GM12873 (cell line): ENCODE measurements around the gene APBB2.

Experiments
- TF ChIP-seq, protein P1 (sequence below): IDR thresholded peaks from 2 replicates; pipeline ENCODE4 v1.5.1; 2012; ENCODE audit warnings: low read depth, mild to moderate bottlenecking, moderate library complexity, low read length, control low read depth; ENCODE audit not compliant: insufficient read depth; ENCODE audit errors: missing control alignments

APBB2 gene

DNA sequence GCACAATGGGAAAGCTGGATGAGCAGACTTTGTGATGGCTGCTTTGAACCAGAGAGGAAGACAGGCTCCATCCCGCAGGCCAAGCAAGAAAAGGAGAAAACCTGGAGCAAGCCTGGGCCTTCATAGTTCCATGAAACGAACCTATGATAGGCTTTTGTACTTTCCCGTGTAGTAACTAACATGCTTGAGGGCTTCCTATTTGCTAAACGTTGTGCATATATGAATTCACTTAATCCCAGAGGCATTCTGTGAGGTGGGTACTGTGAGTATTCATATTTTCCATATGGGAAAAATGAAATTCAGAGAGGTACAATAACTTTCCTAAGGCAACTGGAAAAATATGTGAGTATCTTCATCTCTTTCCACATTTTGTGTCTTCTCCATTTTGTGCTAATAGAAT is 13.6 kb upstream of the APBB2 start:
- TF ChIP-seq, protein P1, sequence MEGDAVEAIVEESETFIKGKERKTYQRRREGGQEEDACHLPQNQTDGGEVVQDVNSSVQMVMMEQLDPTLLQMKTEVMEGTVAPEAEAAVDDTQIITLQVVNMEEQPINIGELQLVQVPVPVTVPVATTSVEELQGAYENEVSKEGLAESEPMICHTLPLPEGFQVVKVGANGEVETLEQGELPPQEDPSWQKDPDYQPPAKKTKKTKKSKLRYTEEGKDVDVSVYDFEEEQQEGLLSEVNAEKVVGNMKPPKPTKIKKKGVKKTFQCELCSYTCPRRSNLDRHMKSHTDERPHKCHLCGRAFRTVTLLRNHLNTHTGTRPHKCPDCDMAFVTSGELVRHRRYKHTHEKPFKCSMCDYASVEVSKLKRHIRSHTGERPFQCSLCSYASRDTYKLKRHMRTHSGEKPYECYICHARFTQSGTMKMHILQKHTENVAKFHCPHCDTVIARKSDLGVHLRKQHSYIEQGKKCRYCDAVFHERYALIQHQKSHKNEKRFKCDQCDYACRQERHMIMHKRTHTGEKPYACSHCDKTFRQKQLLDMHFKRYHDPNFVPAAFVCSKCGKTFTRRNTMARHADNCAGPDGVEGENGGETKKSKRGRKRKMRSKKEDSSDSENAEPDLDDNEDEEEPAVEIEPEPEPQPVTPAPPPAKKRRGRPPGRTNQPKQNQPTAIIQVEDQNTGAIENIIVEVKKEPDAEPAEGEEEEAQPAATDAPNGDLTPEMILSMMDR: no peak

DNA sequence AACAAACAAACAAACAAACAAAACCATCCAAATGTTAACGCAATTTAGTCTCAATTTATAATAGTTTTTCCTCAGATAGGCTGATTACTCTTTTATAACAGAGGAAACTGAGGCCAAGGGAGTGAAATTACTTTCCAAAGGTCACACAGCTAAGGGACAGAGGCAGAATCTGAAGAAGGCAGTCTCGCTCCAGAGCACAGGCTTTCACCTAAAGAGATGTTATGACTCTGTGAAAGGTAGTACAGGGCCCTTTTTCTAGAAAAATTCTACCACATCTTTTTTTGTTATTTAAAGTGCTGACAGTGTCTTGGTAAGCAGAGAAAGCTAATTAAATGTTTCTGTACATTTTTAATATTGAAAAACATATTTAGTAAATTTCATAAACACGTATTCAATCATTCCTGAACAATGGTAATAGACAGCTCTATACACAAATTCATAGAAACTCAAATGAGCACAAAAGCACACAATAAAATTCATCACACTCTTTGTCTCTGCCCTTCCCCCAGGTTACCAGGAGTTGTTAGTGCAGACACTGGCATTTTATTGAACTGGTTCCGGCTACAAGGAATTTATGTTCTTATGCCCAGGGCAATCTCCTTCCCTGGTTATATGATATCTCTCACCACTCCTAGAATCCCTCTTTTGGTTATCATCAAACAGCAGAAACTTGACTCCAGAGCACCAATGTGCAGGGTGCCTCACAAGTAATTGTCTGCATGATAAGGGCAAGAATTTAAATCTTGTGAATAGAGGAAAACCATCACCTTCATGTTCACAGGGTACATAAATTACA is 7.7 kb upstream of the APBB2 start:
- TF ChIP-seq, protein P1: no peak

DNA sequence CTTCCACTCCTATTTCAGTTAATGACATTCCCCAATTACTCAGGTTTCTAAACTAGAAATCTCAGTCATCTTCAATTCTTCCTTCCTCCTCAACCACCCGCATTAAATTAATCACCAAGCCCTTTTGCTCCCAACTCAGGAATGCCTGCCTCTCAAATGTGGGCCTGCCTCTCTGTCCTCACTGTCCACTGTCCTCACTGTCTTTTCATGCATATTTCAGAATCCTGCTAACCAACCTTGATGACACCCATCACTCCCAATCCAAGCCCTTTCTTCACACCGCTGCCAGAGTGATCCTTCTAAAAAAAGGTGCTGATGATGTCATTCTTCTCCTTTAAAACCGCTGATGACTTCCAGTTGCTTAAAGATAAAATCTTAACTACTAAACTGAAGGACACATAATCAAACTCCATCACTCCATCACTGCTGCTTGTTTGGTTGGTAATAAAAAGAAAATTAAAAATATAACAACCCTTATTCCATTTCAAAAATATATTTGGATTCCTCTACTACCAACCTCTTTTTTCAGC is 5.1 kb upstream of the APBB2 start:
- TF ChIP-seq, protein P1: no peak

DNA sequence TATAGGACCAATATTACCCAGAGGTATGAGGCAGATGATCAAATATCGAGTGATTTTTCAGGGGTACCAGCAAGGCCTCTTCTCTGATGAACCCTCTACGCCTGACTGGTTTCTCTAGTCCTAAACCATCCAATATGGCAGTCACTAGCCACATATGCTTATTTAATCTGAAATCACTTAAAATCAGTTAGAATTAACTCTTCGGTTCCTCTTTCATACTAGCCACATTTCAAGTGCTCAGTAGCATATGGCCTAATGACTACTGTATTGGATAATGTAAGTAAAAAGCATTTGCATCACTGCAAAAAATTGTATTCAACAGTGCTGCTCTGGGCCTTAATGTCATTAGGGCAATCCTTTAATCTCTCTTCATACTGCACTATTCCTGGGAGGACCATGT is 4.4 kb upstream of the APBB2 start:
- TF ChIP-seq, protein P1: no peak

DNA sequence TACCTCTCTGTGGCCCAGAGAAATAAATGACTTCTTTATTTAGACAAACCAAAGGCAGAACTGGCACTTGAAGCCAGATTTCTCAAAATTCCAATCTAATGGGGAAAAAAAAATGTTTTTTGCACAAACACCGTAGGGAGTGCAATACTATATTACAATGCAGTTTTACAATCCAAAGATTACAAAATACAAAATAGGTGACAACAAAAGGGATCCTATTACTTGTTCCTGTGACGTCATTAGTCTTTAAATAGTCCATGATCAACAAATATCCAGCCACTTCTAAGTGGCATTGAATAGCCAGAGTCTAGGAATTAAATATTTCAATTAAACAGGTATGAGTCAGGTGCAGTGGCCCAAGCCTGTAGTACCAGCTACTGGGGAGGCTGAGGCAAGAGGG is 3.0 kb upstream of the APBB2 start:
- TF ChIP-seq, protein P1: no peak

DNA sequence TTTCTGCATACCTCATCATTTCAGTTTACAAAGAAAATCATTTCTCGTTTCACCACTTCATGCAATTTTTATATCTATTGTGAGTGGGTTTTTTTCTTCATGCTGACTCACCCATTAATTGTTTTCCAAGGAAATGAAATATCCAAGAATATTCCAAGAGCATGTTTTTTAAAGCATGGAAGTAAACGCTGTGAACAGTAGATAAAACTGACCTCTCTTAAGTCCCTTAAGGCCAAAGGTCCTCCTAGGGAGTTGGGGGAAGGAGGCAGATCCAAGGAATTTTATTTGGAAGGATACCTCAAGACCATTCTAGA is 2.6 kb upstream of the APBB2 start:
- TF ChIP-seq, protein P1: no peak

DNA sequence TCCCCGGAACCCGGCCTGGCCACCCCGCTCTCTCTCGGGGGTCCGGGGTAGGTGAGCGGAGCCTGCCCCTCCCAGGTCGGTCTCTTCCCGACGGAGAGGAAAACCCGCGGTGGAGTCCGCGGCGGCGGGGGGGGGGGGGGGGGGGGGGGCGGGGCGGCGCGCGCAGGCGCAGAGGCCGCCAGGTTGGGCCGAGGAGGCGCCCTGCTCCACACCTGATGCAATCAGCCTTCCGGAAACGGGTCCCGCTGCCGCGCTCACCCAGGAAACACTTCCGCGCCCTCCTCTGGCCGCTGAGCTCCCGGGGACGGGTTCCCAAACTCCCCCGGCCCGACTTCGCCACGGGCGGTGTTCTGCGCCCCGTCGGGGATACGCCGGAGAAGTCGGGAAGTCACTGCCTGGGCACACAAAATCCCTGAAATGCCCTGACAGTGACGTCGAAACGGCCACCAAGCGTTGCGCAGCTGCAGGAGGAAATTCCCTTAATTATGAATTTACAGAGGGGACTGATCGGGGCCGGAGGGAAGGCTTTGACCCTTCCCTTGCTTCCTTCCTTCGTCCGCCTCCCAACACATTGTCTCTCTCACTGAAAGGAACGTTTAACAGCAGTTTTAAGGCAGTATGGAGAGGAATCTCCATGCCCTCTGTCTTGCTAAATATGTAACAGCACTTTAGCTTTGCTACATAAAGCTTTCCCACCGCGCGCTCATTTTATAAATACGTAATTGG is 2.1 kb upstream of the APBB2 start:
- TF ChIP-seq, protein P1: peak; percentile 42
